Measurements from ENCODE around the gene MEGF11.

The MEGF11 gene

DNA sequence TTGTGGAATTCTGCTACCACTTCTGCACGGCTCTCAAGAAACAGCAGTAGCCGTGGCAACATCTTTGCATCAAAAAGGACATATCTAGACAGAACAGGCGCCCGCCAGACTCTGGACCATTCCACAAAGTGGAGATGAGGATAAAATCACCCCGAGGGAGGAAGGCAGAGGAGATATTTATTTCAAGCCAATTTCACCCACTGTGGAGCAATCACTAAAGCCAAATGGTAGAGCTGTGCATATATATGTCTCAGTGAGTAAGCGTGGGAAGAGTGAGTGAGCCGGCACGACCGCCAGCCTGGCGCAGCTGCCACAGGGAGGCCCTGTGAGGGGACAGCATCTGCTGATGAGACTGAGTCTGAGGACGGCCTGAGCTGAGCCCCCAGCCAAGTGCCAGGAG, 111.3 kb downstream of the MEGF11 start:
- TF ChIP-seq, protein P1, sequence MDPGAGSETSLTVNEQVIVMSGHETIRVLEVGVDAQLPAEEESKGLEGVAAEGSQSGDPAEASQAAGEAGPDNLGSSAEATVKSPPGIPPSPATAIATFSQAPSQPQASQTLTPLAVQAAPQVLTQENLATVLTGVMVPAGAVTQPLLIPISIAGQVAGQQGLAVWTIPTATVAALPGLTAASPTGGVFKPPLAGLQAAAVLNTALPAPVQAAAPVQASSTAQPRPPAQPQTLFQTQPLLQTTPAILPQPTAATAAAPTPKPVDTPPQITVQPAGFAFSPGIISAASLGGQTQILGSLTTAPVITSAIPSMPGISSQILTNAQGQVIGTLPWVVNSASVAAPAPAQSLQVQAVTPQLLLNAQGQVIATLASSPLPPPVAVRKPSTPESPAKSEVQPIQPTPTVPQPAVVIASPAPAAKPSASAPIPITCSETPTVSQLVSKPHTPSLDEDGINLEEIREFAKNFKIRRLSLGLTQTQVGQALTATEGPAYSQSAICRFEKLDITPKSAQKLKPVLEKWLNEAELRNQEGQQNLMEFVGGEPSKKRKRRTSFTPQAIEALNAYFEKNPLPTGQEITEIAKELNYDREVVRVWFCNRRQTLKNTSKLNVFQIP (CRISPR knock-in tag; IDR thresholded peaks at IDR 0.05; ENCODE audit: borderline replicate concordance, low read depth), result no peak
- no peak for TF ChIP-seq ZC3H10 (CRISPR knock-in tag; IDR thresholded peaks at IDR 0.05)
- TF ChIP-seq, protein P2, sequence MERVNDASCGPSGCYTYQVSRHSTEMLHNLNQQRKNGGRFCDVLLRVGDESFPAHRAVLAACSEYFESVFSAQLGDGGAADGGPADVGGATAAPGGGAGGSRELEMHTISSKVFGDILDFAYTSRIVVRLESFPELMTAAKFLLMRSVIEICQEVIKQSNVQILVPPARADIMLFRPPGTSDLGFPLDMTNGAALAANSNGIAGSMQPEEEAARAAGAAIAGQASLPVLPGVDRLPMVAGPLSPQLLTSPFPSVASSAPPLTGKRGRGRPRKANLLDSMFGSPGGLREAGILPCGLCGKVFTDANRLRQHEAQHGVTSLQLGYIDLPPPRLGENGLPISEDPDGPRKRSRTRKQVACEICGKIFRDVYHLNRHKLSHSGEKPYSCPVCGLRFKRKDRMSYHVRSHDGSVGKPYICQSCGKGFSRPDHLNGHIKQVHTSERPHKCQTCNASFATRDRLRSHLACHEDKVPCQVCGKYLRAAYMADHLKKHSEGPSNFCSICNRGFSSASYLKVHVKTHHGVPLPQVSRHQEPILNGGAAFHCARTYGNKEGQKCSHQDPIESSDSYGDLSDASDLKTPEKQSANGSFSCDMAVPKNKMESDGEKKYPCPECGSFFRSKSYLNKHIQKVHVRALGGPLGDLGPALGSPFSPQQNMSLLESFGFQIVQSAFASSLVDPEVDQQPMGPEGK (CRISPR knock-in tag; IDR thresholded peaks at IDR 0.05; ENCODE audit: borderline replicate concordance), result no peak
- TF ChIP-seq ZFP30 (CRISPR knock-in tag; IDR thresholded peaks at IDR 0.05), result no peak
- TF ChIP-seq SNAI2 (CRISPR knock-in tag; IDR thresholded peaks at IDR 0.05), result no peak
- TF ChIP-seq BACH2 (CRISPR knock-in tag; IDR thresholded peaks at IDR 0.05; ENCODE audit: borderline replicate concordance), result no peak
- TF ChIP-seq ZNF565 (CRISPR knock-in tag; conservative IDR thresholded peaks at IDR 0.05; ENCODE audit: low read depth), result no peak
- TF ChIP-seq ZFP3 (CRISPR knock-in tag; IDR thresholded peaks at IDR 0.05), result no peak
- TF ChIP-seq, protein P3, sequence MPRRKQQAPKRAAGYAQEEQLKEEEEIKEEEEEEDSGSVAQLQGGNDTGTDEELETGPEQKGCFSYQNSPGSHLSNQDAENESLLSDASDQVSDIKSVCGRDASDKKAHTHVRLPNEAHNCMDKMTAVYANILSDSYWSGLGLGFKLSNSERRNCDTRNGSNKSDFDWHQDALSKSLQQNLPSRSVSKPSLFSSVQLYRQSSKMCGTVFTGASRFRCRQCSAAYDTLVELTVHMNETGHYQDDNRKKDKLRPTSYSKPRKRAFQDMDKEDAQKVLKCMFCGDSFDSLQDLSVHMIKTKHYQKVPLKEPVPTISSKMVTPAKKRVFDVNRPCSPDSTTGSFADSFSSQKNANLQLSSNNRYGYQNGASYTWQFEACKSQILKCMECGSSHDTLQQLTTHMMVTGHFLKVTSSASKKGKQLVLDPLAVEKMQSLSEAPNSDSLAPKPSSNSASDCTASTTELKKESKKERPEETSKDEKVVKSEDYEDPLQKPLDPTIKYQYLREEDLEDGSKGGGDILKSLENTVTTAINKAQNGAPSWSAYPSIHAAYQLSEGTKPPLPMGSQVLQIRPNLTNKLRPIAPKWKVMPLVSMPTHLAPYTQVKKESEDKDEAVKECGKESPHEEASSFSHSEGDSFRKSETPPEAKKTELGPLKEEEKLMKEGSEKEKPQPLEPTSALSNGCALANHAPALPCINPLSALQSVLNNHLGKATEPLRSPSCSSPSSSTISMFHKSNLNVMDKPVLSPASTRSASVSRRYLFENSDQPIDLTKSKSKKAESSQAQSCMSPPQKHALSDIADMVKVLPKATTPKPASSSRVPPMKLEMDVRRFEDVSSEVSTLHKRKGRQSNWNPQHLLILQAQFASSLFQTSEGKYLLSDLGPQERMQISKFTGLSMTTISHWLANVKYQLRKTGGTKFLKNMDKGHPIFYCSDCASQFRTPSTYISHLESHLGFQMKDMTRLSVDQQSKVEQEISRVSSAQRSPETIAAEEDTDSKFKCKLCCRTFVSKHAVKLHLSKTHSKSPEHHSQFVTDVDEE (CRISPR knock-in tag; IDR thresholded peaks at IDR 0.05), result no peak
- TF ChIP-seq TCF4 (CRISPR knock-in tag; IDR thresholded peaks at IDR 0.05; ENCODE audit: borderline replicate concordance), result no peak
- TF ChIP-seq ARNTL (CRISPR knock-in tag; IDR thresholded peaks at IDR 0.05; ENCODE audit: borderline replicate concordance, low read depth), result no peak
- TF ChIP-seq, protein P4, sequence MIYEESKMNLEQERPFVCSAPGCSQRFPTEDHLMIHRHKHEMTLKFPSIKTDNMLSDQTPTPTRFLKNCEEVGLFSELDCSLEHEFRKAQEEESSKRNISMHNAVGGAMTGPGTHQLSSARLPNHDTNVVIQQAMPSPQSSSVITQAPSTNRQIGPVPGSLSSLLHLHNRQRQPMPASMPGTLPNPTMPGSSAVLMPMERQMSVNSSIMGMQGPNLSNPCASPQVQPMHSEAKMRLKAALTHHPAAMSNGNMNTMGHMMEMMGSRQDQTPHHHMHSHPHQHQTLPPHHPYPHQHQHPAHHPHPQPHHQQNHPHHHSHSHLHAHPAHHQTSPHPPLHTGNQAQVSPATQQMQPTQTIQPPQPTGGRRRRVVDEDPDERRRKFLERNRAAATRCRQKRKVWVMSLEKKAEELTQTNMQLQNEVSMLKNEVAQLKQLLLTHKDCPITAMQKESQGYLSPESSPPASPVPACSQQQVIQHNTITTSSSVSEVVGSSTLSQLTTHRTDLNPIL (CRISPR knock-in tag; IDR thresholded peaks at IDR 0.05; ENCODE audit: low read depth), result no peak
- TF ChIP-seq RARB (CRISPR knock-in tag; IDR thresholded peaks at IDR 0.05), result no peak
- TF ChIP-seq ZNF8 (CRISPR knock-in tag; IDR thresholded peaks at IDR 0.05), result no peak
- no peak for TF ChIP-seq GLIS3 (CRISPR knock-in tag; IDR thresholded peaks at IDR 0.05)
- TF ChIP-seq, protein P5, sequence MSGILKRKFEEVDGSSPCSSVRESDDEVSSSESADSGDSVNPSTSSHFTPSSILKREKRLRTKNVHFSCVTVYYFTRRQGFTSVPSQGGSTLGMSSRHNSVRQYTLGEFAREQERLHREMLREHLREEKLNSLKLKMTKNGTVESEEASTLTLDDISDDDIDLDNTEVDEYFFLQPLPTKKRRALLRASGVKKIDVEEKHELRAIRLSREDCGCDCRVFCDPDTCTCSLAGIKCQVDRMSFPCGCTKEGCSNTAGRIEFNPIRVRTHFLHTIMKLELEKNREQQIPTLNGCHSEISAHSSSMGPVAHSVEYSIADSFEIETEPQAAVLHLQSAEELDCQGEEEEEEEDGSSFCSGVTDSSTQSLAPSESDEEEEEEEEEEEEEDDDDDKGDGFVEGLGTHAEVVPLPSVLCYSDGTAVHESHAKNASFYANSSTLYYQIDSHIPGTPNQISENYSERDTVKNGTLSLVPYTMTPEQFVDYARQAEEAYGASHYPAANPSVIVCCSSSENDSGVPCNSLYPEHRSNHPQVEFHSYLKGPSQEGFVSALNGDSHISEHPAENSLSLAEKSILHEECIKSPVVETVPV (CRISPR knock-in tag; IDR thresholded peaks at IDR 0.05), result no peak
- TF ChIP-seq ESRRG (CRISPR knock-in tag; IDR thresholded peaks at IDR 0.05), result no peak
- no peak for TF ChIP-seq ZNF70 (CRISPR knock-in tag; IDR thresholded peaks at IDR 0.05)

DNA sequence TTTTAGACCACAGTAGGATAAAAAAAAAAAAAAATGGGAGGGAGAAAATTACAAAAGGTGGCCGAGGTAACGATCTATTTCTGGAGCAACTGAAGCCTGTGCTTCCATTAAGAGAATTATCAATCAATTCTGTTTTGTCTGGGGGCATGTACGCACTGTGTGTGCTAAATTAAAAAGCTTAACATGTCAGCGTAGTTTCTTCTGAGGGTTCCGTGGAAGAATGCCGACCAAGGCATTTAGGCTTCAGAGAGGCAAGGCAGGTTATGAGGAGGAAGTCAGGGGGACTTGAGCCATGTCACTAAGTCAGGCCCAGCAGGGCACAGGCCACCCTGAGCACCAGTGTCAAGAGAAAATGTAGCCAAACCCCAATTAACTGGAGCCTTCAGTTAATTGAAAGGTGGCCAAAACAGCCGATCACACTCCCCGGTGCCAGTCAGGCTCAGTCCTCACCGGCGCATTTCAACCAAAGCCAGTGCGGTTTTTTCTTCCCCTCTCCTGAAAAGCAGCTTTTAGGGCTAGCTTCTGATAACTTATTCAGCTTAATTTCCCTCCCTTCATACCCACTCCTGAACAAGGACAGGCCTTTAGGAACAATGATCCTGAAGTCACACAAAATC, 113.9 kb downstream of the MEGF11 start:
- TF ChIP-seq ZC3H10 (CRISPR knock-in tag; IDR thresholded peaks at IDR 0.05) (no peak), BACH2 (CRISPR knock-in tag; IDR thresholded peaks at IDR 0.05; ENCODE audit: borderline replicate concordance) (no peak), ZNF8 (CRISPR knock-in tag; IDR thresholded peaks at IDR 0.05) (no peak), TOX (CRISPR knock-in tag; IDR thresholded peaks at IDR 0.05; ENCODE audit: borderline replicate concordance) (no peak), ZFP30 (CRISPR knock-in tag; IDR thresholded peaks at IDR 0.05) (no peak), ISL1 (CRISPR knock-in tag; IDR thresholded peaks at IDR 0.05) (no peak), TCF4 (CRISPR knock-in tag; IDR thresholded peaks at IDR 0.05; ENCODE audit: borderline replicate concordance) (no peak), PPARA (CRISPR knock-in tag; IDR thresholded peaks at IDR 0.05; ENCODE audit: borderline replicate concordance) (no peak), ARNTL (CRISPR knock-in tag; IDR thresholded peaks at IDR 0.05; ENCODE audit: borderline replicate concordance, low read depth) (no peak), CSDC2 (CRISPR knock-in tag; IDR thresholded peaks at IDR 0.05) (no peak)
- TF ChIP-seq, protein P5 (CRISPR knock-in tag; IDR thresholded peaks at IDR 0.05), result no peak
- TF ChIP-seq, protein P4 (CRISPR knock-in tag; IDR thresholded peaks at IDR 0.05; ENCODE audit: low read depth), result no peak
- TF ChIP-seq, protein P2 (CRISPR knock-in tag; IDR thresholded peaks at IDR 0.05; ENCODE audit: borderline replicate concordance), result no peak
- TF ChIP-seq, protein P1 (CRISPR knock-in tag; IDR thresholded peaks at IDR 0.05; ENCODE audit: borderline replicate concordance, low read depth), result no peak
- no peak for ATAC-seq

More for the DNA sequence above, 111.3 kb downstream of the MEGF11 start:
- no peak for ATAC-seq
